ENCODE data around the gene KDM3A. TPM values are rescaled to one million over a fixed set of nuclear protein-coding genes. Genes with fewer than 3 reads are reported as not detected.

The KDM3A gene
- total RNA-seq, 2 experiments from 2014 or later, result 55.6 to 64.9 TPM

DNA sequence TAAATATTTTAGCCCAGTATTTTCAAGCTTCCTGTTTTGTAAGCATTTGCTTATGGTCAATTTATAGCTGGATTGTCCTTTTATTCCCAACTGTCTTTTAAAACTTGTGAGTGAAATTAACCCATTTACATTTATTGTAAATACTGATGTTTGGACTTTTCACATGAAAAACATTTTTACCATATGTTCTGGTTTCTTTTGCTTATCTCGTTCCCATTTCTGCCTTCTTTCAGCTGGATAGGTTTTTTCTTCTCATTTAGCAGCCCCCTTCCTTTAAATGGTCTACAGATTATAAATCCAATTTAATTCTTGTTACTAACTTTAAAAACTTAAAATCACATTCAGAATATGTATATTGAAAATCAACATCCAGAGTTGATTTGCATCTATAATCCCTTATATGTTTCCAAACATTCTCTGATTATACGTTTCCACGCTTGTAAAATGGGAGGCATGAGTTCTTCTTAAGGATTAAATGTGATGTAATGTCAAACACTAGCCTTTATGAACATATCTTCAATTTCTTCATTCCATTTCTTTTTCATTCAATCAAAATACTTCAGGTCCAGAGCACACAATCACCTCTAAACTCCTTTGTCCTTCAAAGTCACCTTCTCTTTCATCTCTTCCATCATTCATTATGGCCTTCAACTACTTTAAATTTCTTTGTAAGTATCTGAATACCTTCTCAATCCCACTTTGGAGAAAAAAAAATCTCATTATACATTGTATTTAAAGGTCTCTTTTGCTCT is 1.1 kb upstream of the KDM3A start:
- CTCF ChIA-PET, result interaction anchor here (2.0 kb wide), 1 partner anchor 219 kb away, joined by 5 read pairs; no protein-coding TSS in a partner anchor
- peak overlapping the region; percentile 100 for H3K27ac Mint-ChIP-seq
- H3K9me3 Mint-ChIP-seq, result peaks cover 23% of the 10 kb centered on the region
- no peaks in the 10 kb centered on the region for H3K27me3 Mint-ChIP-seq
- POLR2A ChIA-PET, result interaction anchor here (0.7 to 3.0 kb wide), 7 partner anchors 16 to 245 kb away, joined by 4 to 21 read pairs (median 7); partner anchors contain the start of genes CHMP3 and IMMT
- intact Hi-C loops (cut with micrococcal nuclease), result loop anchor here (2.0 to 10.0 kb wide), 5 partner anchors 29 to 825 kb away; partner anchors contain the start of genes C2orf68, POLR1A, PTCD3 and USP39
- H3K4me1 Mint-ChIP-seq (ENCODE audit: low read depth), result peaks cover 30% of the 10 kb centered on the region
- peaks cover 37% of the 10 kb centered on the region for H3K36me3 Mint-ChIP-seq
- H3K4me3 Mint-ChIP-seq, result peak overlapping the region; percentile 90
- DNase-seq, result no peak

GRCh38 chr2:86441392-86441881 is 266 bp downstream of the KDM3A start:
- Mint-ChIP-seq H3K36me3 (peaks cover 47% of the 10 kb centered on the region), H3K27ac (peak overlapping the region; percentile 100), H3K9me3 (peaks cover 23% of the 10 kb centered on the region), H3K27me3 (no peaks in the 10 kb centered on the region), H3K4me3 (peak overlapping the region; percentile 94), H3K4me1 (ENCODE audit: low read depth) (peaks cover 44% of the 10 kb centered on the region)
- intact Hi-C loops (cut with micrococcal nuclease), result loop anchor here (1.0 to 10.0 kb wide), 6 partner anchors 27 to 827 kb away; partner anchors contain the start of genes C2orf68, CHMP3, POLR1A and PTCD3
- DNase-seq, result no peak
- ChIA-PET POLR2A (interaction anchor here (0.7 to 3.0 kb wide), 13 partner anchors 24 to 247 kb away, joined by 3 to 21 read pairs (median 6); partner anchors contain the start of genes CHMP3 and IMMT), CTCF (interaction anchor here (0.8 to 2.0 kb wide), 4 partner anchors 10 to 220 kb away, joined by 3 to 5 read pairs (median 3); no protein-coding TSS in a partner anchor)

GRCh38 chr2:86441882-86442641 is 891 bp downstream of the KDM3A start:
- Mint-ChIP-seq H3K27ac (peak overlapping the region; percentile 95), H3K27me3 (no peaks in the 10 kb centered on the region), H3K4me3 (peak overlapping the region; percentile 94), H3K36me3 (peaks cover 47% of the 10 kb centered on the region), H3K4me1 (ENCODE audit: low read depth) (peaks cover 48% of the 10 kb centered on the region), H3K9me3 (peaks cover 23% of the 10 kb centered on the region)
- ChIA-PET POLR2A (interaction anchor here (0.9 to 3.0 kb wide), 10 partner anchors 12 to 248 kb away, joined by 3 to 21 read pairs (median 5); partner anchors contain the start of gene IMMT), CTCF (interaction anchor here (0.8 to 1.3 kb wide), 4 partner anchors 10 to 320 kb away, joined by 3 read pairs; no protein-coding TSS in a partner anchor)
- intact Hi-C loops (cut with micrococcal nuclease), result loop anchor here (1.0 to 10.0 kb wide), 9 partner anchors 27 to 827 kb away; partner anchors contain the start of genes C2orf68, CHMP3, IMMT and POLR1A
- DNase-seq, result peak; percentile 78

GRCh38 chr2:86442642-86443005 is 1.5 kb downstream of the KDM3A start:
- intact Hi-C loops (cut with micrococcal nuclease), result loop anchor here (1.0 to 10.0 kb wide), 7 partner anchors 43 to 828 kb away; partner anchors contain the start of genes C2orf68, IMMT, POLR1A and PTCD3
- H3K36me3 Mint-ChIP-seq, result peaks cover 49% of the 10 kb centered on the region

DNA sequence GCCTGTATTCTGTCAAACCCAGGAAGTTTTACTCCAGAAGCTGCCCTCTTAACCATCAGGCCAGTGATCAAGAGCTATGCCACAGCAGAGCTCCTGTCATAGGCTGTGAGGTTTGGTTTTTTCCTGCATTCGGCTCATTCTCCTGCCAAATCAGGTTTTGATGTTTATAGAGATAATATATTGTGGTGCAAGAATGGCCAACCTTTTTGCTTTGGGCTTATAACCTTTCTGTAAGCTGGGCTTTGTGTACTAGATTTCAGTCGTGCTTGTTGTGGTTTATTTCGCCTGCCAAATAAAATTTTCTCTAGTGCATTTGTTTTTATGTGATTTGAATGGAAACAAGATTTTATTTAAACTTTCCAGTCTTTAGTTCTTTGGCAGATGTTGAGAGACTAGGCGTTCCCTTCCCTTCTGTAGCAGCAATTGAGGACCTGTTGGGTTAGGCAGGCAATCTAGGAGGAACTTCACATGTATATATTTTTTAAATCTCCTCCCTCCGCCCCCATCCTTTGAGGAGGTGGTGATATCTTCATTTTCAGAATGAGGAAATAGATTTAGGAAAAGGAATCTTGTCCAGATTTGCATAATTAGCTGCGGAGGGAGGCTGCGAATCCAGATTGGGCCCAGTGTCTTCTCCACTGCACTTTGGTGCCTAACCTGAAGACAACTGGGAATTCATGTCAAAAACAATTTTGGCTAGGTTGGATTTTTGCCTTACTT is 2.6 kb downstream of the KDM3A start:
- H3K36me3 Mint-ChIP-seq, result peaks cover 55% of the 10 kb centered on the region
- POLR2A ChIA-PET, result interaction anchor here (0.5 kb wide), 1 partner anchor 245 kb away, joined by 6 read pairs; no protein-coding TSS in a partner anchor

More at GRCh38 chr2:86442642-86443005, 1.5 kb downstream of the KDM3A start:
- peak overlapping the region; percentile 95 for H3K27ac Mint-ChIP-seq
- H3K4me3 Mint-ChIP-seq, result peak overlapping the region; percentile 94
- ChIA-PET POLR2A (interaction anchor here (0.6 to 3.0 kb wide), 7 partner anchors 12 to 247 kb away, joined by 3 to 21 read pairs (median 6); partner anchors contain the start of gene IMMT), CTCF (interaction anchor here (0.9 to 1.3 kb wide), 3 partner anchors 25 to 319 kb away, joined by 3 read pairs; no protein-coding TSS in a partner anchor)
- H3K27me3 Mint-ChIP-seq, result no peaks in the 10 kb centered on the region
- peak; percentile 89 for DNase-seq
- H3K4me1 Mint-ChIP-seq (ENCODE audit: low read depth), result peaks cover 54% of the 10 kb centered on the region
- peaks cover 21% of the 10 kb centered on the region for H3K9me3 Mint-ChIP-seq

DNA sequence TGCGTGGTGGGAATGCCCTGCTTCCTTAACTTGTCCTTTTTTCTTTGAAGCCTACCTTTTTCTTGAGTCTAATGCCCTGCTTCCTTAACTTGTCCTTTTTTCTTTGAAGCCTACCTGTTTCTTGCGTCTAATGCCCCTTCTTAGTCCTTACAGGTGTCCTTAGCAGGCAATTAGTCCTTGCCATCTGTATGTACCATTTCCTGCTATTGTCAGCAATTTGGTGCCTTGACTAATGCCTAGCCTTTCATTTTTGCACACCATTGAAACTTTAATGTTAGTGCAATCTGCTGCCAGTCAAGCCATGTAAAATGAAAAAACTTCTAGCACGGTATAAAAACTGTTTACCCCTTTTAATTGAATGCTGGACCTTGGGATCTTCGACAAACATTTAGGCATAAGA is 4.3 kb downstream of the KDM3A start:
- Mint-ChIP-seq H3K27me3 (no peaks in the 10 kb centered on the region), H3K9me3 (peaks cover 2% of the 10 kb centered on the region), H3K27ac (peak overlapping the region; percentile 25), H3K36me3 (peaks cover 54% of the 10 kb centered on the region), H3K4me3 (no peak overlapping the region), H3K4me1 (ENCODE audit: low read depth) (peaks cover 76% of the 10 kb centered on the region)
- CTCF ChIA-PET, result no interaction called here
- intact Hi-C loops (cut with micrococcal nuclease), result loop anchor here (10.0 kb wide), 1 partner anchor 831 kb away; the partner anchor contains the start of genes C2orf68 and USP39
- DNase-seq, result no peak
- POLR2A ChIA-PET, result no interaction called here

More for the DNA sequence above, 2.6 kb downstream of the KDM3A start:
- Mint-ChIP-seq H3K27me3 (no peaks in the 10 kb centered on the region), H3K27ac (peak overlapping the region; percentile 74), H3K4me1 (ENCODE audit: low read depth) (peaks cover 65% of the 10 kb centered on the region), H3K9me3 (peaks cover 15% of the 10 kb centered on the region), H3K4me3 (peak overlapping the region; percentile 94)
- CTCF ChIA-PET, result no interaction called here
- intact Hi-C loops (cut with micrococcal nuclease), result loop anchor here (5.0 to 10.0 kb wide), 4 partner anchors 139 to 829 kb away; partner anchors contain the start of genes C2orf68, POLR1A, PTCD3 and USP39
- DNase-seq, result no peak

DNA sequence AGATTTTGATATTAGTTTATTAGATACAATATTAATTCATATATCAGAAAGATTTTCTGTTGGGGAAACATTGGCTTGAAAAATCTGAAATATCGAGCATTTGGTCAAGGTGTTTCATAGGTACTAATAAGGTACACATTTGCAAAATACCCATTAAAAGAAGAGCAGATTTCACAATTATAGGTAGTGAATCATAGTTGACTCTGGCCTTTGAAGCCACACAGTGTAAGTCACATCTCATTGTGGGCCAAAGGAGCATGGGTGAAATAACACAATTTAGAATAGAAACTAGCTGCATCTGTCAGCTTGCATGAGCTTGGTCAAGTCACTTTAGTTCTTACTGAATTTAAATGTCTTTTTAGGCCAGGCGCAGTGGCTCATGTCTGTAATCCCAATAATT is 4.9 kb downstream of the KDM3A start:
- Mint-ChIP-seq H3K36me3 (peaks cover 55% of the 10 kb centered on the region), H3K4me1 (ENCODE audit: low read depth) (peaks cover 77% of the 10 kb centered on the region), H3K4me3 (no peak overlapping the region), H3K27ac (peak overlapping the region; percentile 25), H3K27me3 (no peaks in the 10 kb centered on the region), H3K9me3 (no peaks in the 10 kb centered on the region)
- ChIA-PET CTCF (no interaction called here), POLR2A (interaction anchor here (0.6 kb wide), 1 partner anchor 9 kb away, joined by 4 read pairs; no protein-coding TSS in a partner anchor)
- intact Hi-C loops (cut with micrococcal nuclease), result loop anchor here (10.0 kb wide), 1 partner anchor 831 kb away; the partner anchor contains the start of genes C2orf68 and USP39
- DNase-seq, result no peak

- peaks cover 67% of the 10 kb centered on the region for H3K36me3 Mint-ChIP-seq
- intact Hi-C loops (cut with micrococcal nuclease), result no loop called here
- DNase-seq, result no peak
- no peak overlapping the region for H3K4me3 Mint-ChIP-seq
- H3K27ac Mint-ChIP-seq, result peak overlapping the region; percentile 58
- POLR2A ChIA-PET, result interaction anchor here (1.7 kb wide), 1 partner anchor 12 kb away, joined by 4 read pairs; no protein-coding TSS in a partner anchor
- peaks cover 30% of the 10 kb centered on the region for H3K4me1 Mint-ChIP-seq (ENCODE audit: low read depth)
- CTCF ChIA-PET, result no interaction called here
- no peaks in the 10 kb centered on the region for H3K9me3 Mint-ChIP-seq
- no peaks in the 10 kb centered on the region for H3K27me3 Mint-ChIP-seq
Measured at GRCh38 chr2:86453836-86454235, 12.7 kb downstream of the KDM3A start.

GRCh38 chr2:86454238-86454637 is 13.1 kb downstream of the KDM3A start:
- no peak overlapping the region for H3K4me3 Mint-ChIP-seq
- H3K36me3 Mint-ChIP-seq, result peaks cover 65% of the 10 kb centered on the region
- H3K27ac Mint-ChIP-seq, result peak overlapping the region; percentile 58
- intact Hi-C loops (cut with micrococcal nuclease), result no loop called here
- no peak for DNase-seq
- ChIA-PET POLR2A (interaction anchor here (0.6 to 1.7 kb wide), 2 partner anchors 8 to 12 kb away, joined by 4 read pairs; no protein-coding TSS in a partner anchor), CTCF (no interaction called here)
- H3K9me3 Mint-ChIP-seq, result no peaks in the 10 kb centered on the region
- peaks cover 26% of the 10 kb centered on the region for H3K4me1 Mint-ChIP-seq (ENCODE audit: low read depth)
- no peaks in the 10 kb centered on the region for H3K27me3 Mint-ChIP-seq

DNA sequence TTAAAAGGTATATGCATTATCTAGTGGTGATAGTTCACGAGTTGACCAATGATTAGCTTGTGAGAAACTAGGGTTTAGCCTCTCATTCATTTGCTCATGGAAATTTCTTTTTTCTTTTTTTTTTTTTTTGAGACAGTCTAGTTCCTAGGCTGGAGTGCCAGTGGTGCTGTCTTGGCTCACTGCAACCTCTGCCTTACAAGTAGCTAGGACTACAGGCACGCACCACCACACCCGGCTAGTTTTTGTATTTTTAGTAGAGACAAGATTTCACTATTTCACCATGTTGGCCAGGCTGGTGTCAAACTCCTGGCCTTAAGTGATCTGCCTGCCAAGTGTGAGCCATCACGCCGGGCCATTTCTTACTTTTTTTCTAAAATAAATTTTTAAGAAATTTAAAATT is 14.0 kb downstream of the KDM3A start:
- H3K27ac Mint-ChIP-seq, result no peak overlapping the region
- no peaks in the 10 kb centered on the region for H3K27me3 Mint-ChIP-seq
- no peak overlapping the region for H3K4me3 Mint-ChIP-seq
- H3K4me1 Mint-ChIP-seq (ENCODE audit: low read depth), result peaks cover 19% of the 10 kb centered on the region
- no peak for DNase-seq
- intact Hi-C loops (cut with micrococcal nuclease), result no loop called here
- H3K36me3 Mint-ChIP-seq, result peaks cover 64% of the 10 kb centered on the region
- CTCF ChIA-PET, result interaction anchor here (0.5 to 1.0 kb wide), 2 partner anchors 8 to 234 kb away, joined by 3 read pairs; no protein-coding TSS in a partner anchor
- no peaks in the 10 kb centered on the region for H3K9me3 Mint-ChIP-seq
- POLR2A ChIA-PET, result interaction anchor here (0.6 to 1.7 kb wide), 2 partner anchors 9 to 13 kb away, joined by 4 read pairs; no protein-coding TSS in a partner anchor
